GM18907 (cell line): Measurements from ENCODE around the gene SRP54.
"Not testable (repeated sequence)": the region's sequence is repeated elsewhere in the genome, so short reads cannot be mapped to it uniquely, and the experiment has no call there.

Source experiments
- ATAC-seq: cut with Tn5 transposase; IDR thresholded peaks from one replicate; pipeline ENCODE4 v1.9.1; 2021; ENCODE audit warnings: mild to moderate bottlenecking, moderate library complexity; ENCODE audit not compliant: unreplicated experiment

The SRP54 gene

DNA sequence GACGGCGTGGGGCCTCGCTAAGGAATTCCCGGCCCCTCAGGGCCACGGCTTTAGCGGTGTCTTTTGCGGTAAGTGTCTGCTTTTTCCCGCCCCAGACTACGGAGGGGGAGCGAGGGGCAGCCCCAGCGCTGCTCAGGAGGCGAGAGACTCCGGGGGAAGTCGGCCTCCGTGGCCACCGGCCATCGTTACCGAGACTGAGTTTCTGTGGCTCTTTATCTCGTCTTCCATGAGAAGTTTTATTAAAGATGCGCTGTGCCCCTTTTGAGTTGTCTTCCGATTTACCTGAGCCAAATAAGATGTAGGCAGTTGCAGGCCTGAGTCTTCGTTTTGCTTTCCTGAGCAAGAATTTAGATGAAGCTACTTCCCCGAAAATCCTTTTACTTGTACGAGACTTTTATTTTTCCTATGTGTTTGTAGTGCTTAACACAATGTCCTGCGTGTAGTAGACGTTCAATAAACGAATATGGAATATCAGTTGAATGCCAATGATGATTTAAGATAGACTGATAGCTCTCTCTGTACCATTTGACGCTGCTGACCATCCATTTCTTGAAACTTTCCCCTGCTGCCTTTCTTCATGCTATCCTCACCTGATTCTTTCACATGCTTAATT, 462 bp downstream of the SRP54 start:
- ATAC-seq = peak; percentile 23

DNA sequence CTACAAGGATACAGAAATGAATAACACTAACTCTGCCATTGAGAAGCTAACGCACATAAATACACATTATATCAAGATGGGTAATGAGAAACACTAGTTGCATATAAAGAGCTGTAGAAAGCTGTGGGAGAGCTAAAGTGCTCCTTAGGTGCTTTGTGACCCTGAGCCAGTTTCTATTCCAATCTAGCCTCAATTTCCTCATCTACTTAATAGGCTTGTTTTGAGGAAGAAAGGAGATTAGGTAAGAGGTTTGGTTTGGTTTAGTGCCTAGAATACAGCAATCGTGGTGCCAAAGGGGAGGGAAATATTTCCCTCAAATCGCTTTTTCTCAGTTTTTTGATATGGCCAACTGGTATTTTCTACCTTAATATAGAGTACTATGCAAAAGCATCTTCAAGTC, 994 bp downstream of the SRP54 start:
- no peak for ATAC-seq

DNA sequence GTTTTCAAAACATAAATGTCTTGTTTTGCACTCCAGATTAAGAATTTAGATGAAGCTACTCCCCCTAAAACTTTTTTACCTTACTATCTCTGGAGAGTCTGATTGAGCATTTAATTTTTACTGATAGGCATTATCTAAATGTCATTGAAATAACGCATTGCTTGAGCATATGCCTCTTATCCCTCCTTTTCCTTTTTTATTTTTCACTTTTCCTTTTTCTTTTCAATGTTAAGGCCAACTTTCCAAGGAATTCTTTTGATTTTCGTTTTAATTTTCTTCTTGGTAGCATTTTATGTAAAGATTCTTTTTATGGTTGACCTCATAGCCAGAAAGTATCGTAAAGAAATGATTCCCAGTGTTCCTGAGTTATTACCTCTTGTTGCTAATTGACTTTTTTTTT, 2.9 kb downstream of the SRP54 start:
- ATAC-seq = no peak

DNA sequence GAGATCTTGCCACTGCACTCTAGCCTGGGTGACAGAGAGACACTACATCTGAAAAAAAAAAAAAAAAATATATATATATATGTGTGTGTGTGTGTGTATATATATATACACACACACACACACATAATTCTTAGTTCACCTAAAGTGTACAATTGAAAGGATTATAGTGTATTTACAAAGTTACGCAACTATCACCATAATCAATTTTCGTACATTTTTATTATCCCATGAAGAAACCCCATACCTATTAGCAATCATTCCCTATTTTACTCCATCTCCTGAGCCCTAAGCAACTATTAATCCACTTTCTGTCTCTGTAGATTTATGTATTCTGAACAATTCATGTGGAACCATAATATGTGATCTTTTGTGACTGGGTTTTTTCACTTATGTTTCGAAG, 4.4 kb downstream of the SRP54 start:
- ATAC-seq = no peak

DNA sequence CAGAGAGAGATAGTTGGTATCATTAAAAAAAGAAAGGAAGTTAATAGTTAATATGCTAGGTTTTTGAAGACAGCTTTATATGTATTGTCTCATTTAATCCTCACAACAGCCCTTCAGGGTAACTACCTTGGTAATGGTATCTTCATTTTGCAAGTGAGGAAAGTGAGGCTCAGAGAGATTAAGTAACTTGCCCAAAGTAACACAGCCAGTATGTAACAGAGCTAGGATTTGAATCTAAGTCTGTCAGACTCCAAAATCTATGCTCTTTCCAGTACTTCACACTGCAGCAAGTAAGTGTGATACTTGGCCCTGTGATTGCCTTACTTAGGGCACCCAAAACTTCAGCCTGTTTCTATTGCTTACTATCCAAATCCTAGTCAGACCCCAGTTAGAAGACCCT, 7.0 kb downstream of the SRP54 start:
- ATAC-seq = no peak

DNA sequence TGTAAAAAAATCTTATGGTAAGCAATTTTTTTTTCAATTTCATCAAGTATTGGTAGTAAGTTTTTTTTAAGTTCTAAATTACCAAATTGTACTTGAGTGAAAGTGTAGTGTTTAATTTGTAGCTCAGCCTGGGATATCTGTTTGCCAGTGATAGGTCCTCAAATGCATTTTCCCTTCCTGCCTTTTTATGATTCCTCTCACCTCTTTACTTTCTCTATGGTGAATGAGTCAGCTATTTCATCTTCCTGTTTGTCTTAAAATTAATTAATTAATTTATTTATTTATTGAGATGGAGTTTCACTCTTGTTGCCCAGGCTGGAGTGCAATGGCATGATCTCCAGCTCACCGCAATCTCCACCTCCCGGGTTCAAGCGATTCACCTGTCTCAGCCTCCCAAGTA, 10.6 kb downstream of the SRP54 start:
- no peak for ATAC-seq

DNA sequence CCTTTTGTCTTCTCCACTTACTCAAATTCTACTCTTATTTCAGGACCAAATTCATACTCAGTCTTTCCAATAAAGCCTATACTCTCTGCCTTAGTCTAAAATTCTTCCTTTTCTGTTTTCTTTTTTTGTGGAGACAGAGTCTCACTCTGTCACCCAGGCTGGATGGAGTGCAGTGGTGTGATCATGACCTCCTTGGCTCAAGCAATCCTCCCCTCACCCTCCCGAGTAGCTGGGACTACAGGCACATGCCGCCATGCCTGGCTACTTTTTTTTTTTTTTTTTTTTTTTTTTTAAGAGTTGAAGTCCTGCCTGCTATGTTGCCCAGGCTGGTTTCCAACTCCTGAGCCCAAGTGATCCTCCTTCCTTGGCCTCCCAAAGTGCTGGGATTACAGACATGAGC, 11.9 kb downstream of the SRP54 start:
- no peak for ATAC-seq

DNA sequence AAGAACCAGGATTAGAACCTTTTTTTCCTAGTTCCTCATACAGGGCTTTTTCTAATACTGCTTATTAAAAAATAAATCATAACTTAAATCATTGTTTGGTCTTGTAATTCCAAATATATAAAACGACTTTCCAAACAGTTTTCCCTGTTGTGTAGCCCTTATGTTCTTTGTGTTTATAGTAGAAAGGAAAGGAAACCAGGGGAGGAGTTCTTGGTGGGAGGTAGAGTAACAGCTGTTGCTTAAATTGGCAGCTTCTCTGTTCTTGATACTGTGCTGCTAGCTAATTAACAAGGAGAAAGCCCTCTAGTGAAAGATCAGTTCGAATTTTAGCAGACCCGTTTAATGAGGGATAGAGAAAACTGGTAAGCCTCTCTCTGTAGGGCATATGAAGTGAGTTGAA, 15.0 kb downstream of the SRP54 start:
- ATAC-seq = no peak

DNA sequence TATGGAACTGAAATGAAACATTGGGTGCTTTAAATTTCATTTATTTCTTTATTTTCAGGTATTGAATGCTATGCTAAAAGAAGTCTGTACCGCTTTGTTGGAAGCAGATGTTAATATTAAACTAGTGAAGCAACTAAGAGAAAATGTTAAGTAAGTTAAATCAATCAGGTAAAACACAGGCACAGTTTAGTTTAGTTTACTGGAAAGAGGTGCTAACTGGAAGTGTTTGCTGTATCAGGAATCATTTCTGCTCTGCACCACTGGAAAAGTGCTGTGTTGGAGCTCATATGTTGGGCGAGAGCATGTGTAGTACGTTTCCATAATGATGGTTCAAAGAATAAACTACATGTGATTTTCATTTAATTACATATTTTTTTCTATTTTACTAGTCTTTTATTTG, 16.7 kb downstream of the SRP54 start:
- ATAC-seq = no peak

DNA sequence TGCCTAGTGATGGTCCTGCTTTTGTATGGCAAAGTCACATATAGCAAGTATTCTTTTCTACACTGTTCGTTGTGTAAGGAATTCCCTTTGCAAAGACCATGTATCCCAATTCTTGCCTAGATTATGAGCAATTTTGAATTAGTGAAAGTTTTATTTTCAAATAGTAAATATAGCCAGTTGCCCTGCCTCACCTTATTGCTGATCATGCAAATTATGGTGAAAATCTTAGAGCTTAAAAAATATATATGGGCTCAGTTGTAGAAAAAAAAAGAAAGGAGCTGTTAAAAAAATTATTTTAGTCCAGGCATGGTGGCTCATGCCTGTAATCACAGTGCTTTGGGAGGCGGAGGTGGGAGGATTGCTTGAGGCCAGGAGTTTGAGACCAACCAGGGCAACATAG, 18.8 kb downstream of the SRP54 start:
- no peak for ATAC-seq

DNA sequence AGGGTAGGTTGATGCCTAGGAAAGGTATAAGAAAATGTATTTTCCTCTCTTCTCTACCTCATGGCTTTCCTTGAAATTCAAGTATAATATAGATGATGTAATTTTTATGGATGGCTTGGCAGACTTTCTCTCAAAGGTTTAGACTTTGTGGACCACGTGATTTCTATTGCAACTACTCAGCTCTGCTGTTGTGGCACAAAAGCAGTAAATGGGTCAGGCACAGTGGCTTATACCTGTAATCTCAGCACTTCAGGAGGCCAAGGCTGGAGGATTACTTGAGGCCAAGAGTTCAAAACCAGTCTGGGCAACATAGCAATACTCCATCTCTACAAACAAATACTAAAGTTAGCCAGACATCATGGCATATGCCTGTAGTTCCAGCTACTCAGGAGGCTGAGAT, 22.0 kb downstream of the SRP54 start:
- ATAC-seq = no peak

DNA sequence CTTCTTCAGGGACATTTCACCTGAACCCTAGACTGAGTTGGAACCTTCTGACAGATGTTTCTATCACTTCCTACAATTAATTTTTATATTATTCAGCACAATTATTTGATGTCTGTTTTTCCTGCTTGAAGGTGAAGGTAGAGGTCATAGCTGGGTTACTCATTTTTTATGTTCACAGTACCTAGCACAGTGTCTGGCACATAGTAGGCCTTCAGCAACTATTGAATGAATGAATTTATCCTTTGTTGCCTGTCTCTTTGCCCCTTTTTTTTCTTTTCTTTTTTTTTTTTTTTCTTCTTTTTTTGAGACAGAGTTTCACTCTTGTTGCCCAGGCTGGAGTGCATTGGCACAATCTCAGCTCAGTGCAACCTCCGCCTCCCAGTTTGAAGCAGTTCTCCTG, 33.8 kb downstream of the SRP54 start:
- no peak for ATAC-seq

DNA sequence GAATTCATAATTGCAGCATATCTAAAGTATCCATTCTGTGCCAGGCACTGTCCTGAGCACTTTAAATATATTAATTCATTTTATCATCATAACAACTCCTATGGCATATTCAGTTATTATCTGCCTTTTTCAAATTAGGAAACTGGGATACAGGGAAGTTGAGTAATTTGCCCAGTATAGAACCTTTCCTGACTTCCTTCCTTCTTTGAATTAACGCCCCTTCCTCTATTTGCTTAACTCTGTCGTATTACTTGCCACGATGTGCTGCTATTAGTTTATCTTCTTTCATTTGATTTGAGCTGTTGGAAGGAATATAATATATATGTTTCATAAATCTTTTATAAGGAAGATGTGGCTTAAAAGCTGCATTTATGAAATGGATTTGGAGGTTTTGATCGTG, 37.9 kb downstream of the SRP54 start:
- ATAC-seq = no peak

DNA sequence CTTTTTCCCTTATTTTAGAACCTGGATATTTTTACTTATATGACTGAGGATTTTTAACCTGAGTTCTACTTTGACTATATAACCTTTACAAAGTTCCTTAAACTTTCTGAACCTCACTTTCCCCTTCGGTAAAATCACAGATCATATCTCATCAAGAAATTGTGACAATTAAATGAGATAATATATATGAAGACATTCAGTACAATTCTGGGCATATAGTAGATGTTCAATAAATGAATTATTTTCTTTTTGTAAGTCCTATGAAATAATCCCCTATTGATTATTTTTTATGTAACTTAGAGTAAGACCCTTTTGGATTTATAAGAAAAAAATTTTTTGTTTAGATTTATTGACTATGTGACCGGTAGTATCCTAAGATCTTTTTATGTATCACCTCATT, 45.6 kb downstream of the SRP54 start:
- no peak for ATAC-seq

DNA sequence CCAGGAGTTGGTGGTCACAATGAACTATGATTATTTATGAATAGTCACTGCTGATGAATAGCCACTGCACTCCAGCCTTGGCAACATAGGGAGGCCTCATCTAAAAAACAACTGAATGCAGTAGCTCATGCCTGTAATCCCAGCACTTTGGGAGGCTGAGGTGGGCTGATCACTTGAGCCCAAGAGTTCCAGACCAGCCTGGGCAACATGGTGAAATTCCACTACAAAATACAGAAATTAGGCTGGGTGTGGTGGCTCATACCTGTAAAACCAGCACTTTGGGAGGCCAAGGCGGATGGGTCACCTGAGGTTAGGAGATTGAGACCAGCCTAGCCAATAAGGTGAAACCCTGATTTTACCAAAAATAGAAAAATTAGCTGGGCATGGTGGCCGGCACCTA, 49.8 kb downstream of the SRP54 start:
- ATAC-seq = no peak

DNA sequence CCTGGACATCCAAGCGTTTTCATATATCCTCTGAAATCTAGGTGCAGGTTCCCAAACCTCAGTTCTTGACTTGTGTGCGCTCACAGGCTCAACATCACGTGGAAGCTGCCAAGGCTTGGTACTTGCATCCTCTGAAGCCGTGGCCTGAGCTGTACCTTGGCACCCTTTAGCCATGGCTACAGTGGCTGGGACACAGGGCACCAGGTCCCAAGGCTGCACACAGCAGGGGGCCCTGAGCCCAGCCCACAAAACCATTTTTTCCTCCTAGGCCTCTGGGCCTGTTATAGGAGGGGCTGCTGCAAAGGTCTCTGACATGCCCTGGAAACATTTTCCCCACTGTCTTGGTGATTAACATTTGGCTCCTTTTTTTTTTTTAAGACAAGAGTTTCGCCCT, 51.6 kb downstream of the SRP54 start:
- ATAC-seq = no peak

DNA sequence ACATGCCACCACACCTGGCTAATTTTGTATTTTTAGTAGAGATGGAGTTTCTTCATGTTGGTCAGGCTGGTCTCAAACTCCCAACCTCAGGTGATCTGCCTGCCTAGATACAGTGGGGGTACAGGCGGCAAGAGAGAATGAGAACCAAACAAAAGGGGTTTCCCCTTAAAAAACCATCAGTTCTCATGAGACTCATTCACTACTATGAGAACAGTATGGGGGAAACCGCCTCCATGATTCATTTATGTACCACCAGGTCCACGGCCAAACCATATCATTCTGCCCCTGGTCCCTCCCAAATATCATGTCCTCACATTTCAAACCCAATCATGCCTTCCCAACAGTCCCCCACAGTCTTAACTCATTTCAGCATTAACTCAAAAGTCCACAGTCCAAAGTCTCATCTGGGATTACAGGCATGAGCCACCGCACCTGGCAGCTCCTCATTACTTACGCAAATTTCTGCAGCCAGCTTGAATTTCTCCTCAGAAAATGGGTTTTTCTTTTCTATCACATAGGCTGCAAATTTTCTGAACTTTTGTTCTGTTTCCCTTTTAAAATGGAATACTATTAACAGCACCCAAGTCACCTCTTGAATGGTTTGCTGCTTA, 52.3 kb downstream of the SRP54 start:
- not testable (repeated sequence) for ATAC-seq

DNA sequence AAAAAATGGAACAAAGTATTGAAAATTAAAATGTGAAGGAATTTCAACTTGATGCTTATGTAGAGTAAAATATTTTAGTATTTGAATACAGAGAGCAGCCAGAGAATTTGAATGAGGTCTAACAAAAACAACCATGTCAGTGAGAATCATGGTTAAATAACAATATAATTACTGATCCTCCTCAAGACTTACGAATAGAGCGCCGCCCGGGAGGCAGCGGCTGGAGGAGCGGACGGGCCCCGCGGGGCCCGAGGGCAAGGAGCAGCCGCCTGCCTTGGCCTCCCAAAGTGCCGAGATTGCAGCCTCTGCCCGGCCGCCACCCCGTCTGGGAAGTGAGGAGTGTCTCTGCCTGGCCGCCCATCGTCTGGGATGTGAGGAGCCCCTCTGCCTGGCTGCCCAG, 55.5 kb downstream of the SRP54 start:
- ATAC-seq = not testable (repeated sequence)

DNA sequence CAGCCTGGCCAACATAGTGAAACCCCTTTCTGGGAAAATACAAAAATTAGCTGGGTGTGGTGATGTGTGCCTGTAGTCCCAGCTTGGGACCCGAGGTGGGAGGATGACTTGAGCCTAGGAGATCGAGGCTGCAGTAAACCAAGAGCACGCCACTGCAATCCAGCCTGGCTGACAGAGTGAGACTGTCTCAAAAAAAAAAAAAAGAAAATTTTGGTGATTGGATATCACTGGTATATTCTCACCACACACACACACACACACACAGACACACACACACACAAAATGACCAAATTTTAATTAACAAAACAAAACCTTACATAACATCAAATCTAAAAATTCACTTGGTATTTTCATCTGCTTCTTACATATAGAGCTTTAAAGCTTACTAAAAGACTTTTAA, 59.8 kb downstream of the SRP54 start:
- no peak for ATAC-seq

DNA sequence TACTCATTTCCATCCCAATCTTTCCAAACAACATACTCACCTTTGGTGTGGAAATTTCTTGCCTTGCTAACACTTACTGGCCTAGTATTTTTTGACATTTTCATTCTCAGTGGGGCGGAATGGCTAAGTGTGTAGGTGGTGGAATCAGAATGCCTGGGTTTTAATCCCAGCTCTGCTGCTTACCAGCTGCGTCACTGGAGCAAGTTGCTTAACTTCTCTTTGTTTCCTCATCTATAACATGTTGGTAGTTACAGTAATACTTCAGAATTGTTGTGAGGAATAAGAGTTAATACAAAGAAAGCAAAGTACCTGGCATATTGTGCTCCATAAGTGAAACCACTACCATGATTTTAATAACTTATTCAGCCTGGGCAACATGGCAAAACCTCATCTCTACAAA, 60.3 kb downstream of the SRP54 start:
- no peak for ATAC-seq

DNA sequence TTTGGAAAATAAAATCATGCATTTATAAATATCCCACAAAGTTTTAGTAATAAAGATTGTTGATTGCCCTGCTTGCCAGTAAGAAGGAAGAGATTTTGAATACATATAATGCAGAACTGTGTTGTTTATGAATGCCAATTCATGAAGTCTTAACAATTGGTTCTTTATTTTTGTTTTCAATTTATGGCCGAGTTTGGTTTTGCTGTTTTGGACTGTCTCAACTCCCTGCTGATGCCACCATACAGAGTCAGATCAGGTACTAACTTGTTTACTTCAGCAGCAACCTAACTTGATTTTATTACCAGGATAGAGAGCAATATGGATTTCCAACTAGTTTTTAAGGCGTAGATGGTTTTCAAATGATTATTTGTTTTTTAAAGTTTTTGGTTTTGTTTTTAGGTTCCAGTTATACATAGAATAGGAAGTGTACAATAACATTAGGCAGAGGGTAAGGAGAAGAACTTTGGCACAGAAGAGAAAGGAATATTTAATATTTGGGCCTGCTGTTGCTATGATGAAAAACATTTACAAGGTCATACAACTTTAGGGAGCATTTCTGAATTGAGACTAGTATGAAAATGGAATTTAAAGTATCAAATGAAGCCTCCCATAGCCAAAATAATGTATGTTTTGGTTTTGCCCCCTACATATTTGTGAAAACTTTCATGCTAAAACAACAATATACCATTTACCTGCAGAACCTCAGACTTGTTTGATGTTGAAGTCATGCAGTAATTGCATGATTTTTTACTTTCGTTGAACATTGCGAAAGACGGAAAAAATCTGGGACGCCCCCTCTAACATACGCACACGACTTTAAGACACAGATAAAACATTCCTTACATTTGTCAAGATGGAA, 62.4 kb downstream of the SRP54 start:
- ATAC-seq = peak; percentile 0

DNA sequence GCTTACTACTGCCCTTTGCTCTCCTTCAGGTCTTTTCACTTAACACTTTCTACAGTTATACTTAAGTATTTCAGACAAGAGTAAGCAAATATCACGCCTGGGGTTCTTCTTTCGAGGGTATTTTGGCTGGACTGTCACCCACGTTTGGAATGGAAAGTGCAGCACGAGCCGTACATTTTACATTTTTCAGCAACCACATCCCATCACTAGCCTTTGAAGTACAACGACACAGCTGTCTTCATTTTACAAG, 62.9 kb downstream of the SRP54 start:
- no peak for ATAC-seq
